GM10266 (cell line): ENCODE results near the gene CDC37.

Experiments
- DNase-seq: peaks from one replicate; pipeline ENCODE4 v3.0.0; 2012; ENCODE audit errors: extremely low spot score
- CTCF ChIP-seq: IDR thresholded peaks from 2 replicates; pipeline ENCODE4 v1.5.1; 2012; ENCODE audit warnings: mild to moderate bottlenecking, low read depth; ENCODE audit not compliant: control insufficient read depth, insufficient read depth; ENCODE audit errors: missing control alignments

The CDC37 gene

GRCh38 chr19:10344780-10345179 lies 58.6 kb downstream of the CDC37 start:
- TF ChIP-seq CTCF, result no peak
- DNase-seq, result no peak

GRCh38 chr19:10343495-10343894 lies 59.8 kb downstream of the CDC37 start:
- no peak for DNase-seq
- no peak for TF ChIP-seq CTCF
